MM.1S (cell line): ENCODE results near the gene OGG1.

Experiments
- EZH2phosphoT487 ChIP-seq: fragments of 300-600 bp; sonication (generic); IDR thresholded peaks from 2 replicates; pipeline ENCODE4 v1.6.1; 2018; ENCODE audit warnings: antibody characterized with exemption, low read length
- TF ChIP-seq, protein P1 (sequence below): fragments of 300-600 bp; sonication (generic); IDR thresholded peaks from 2 replicates; pipeline ENCODE4 v1.5.1; 2016; ENCODE audit warnings: antibody characterized with exemption, low read length, mixed read lengths

DNA sequence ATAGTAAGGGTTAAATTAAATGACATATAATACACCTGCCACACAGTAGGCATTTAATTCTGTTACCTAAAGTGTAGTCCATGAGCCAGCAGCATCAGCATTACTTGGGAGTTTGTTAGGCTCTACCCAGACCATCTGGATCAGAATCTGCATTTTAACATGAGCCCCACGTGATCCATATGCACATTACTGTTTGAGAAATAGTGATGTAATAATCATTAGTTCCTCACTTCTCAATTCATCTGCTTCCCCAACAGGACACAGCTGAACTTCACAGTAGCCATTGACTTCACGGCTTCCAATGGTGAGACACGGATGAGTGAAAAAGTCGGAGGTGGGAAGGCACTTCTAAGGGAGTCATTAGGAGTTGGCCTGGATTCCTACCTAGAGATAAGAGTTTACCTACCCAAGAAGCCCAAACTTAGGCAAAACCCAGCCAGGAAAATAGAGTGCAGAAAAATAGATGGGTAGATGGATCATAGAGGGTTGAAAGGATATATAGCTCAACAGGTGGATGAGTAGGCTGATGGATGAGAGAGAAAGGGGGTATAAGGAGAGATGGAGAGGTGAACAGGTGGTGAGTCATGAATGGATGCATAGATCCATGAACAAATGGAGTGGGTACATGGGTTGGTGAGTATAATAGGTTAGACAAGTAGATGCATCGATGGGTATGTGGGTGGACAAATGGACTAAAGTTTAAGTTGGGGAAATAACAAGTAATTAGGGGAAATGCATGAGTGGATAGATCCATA is 32.8 kb upstream of the OGG1 start:
- TF ChIP-seq, protein P1, sequence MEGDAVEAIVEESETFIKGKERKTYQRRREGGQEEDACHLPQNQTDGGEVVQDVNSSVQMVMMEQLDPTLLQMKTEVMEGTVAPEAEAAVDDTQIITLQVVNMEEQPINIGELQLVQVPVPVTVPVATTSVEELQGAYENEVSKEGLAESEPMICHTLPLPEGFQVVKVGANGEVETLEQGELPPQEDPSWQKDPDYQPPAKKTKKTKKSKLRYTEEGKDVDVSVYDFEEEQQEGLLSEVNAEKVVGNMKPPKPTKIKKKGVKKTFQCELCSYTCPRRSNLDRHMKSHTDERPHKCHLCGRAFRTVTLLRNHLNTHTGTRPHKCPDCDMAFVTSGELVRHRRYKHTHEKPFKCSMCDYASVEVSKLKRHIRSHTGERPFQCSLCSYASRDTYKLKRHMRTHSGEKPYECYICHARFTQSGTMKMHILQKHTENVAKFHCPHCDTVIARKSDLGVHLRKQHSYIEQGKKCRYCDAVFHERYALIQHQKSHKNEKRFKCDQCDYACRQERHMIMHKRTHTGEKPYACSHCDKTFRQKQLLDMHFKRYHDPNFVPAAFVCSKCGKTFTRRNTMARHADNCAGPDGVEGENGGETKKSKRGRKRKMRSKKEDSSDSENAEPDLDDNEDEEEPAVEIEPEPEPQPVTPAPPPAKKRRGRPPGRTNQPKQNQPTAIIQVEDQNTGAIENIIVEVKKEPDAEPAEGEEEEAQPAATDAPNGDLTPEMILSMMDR, result no peak
- no peak for TF ChIP-seq EZH2phosphoT487
